ENCODE data around the gene FN1. TPM values are rescaled to one million over a fixed set of nuclear protein-coding genes. Genes with fewer than 3 reads are reported as not detected.
A peak's percentile ranks its signal among the peaks of the same experiment; 100 is the strongest.

Gene FN1
- total and polyA plus RNA-seq, 2 donors (not counting 3 experiments of a cell fraction or from before 2014, with no cell fraction given), result 3,221 to 3,740 TPM

GRCh38 chr2:215364157-215365155, 71.4 kb downstream of the FN1 start:
- dilution Hi-C loops (cut with MboI; ENCODE audit: extremely low pct_ligation_motif_present, low sequenced_read_pairs), result no loop called here
- H3K9ac ChIP-seq (replicated peaks; ENCODE audit: extremely low read depth, insufficient read depth, low read length), result no peak overlapping the region
- H3K4me2 ChIP-seq (ENCODE audit: insufficient read depth, low read length), result no peak overlapping the region
- H3K4me1 ChIP-seq (ENCODE audit: control insufficient read depth, extremely low read depth, insufficient read depth, low read length), result no peaks in the 10 kb centered on the region
- intact Hi-C loops (cut with micrococcal nuclease), result loop anchor here (5.0 kb wide), 1 partner anchor 33 kb away; no protein-coding TSS in a partner anchor
- FAIRE-seq (no peak), DNase-seq (ENCODE audit: low read depth, low spot score) (no peak)
- H3K9me1 ChIP-seq (replicated peaks; ENCODE audit: control insufficient read depth, extremely low read depth, insufficient read depth, low read length), result no peaks in the 10 kb centered on the region
- H3K36me3 ChIP-seq (ENCODE audit: control insufficient read depth in 2 of 2, extremely low read depth in 1 of 2, insufficient read depth in 2 of 2, low read length in 2 of 2), result peaks cover 53 to 74% of the 10 kb centered on the region in 2 experiments
- H3K27me3 ChIP-seq (ENCODE audit: control insufficient read depth in 2 of 2, insufficient read depth in 2 of 2, low read length in 2 of 2), result no peaks in the 10 kb centered on the region
- no peaks in the 10 kb centered on the region for H3K9me3 ChIP-seq (replicated peaks; ENCODE audit: control insufficient read depth, insufficient read depth, low read length)
- H3K27ac ChIP-seq (ENCODE audit: insufficient read depth, low read depth, low read length), result no peak overlapping the region
- no peak overlapping the region for H2AFZ ChIP-seq (ENCODE audit: low read depth, low read length)
- POLR2A ChIA-PET, result no interaction called here
- CTCF ChIA-PET, result no interaction called here
- H3K79me2 ChIP-seq (ENCODE audit: control insufficient read depth, insufficient read depth, low read length), result no peaks in the 10 kb centered on the region
- no peak overlapping the region for H3K4me3 ChIP-seq (replicated peaks in 1 of 3; ENCODE audit: insufficient read depth in 1 of 3, low read depth in 1 of 3, low read length in 3 of 3)
- H4K20me1 ChIP-seq (replicated peaks; ENCODE audit: control insufficient read depth, extremely low read depth, insufficient read depth, low read length), result no peaks in the 10 kb centered on the region
- TF ChIP-seq EZH2 (IDR thresholded peaks at IDR 0.05; ENCODE audit: borderline replicate concordance, low read depth, low read length, severe bottlenecking), result no peak
- TF ChIP-seq POLR2A (IDR thresholded peaks at IDR 0.05; ENCODE audit: low read depth, low read length), result peak; percentile 31
- no peak for TF ChIP-seq MAX (IDR thresholded peaks at IDR 0.05; ENCODE audit: insufficient read depth, insufficient read length)
- no TSS peak for BruUV-seq (replicated peaks)

DNA sequence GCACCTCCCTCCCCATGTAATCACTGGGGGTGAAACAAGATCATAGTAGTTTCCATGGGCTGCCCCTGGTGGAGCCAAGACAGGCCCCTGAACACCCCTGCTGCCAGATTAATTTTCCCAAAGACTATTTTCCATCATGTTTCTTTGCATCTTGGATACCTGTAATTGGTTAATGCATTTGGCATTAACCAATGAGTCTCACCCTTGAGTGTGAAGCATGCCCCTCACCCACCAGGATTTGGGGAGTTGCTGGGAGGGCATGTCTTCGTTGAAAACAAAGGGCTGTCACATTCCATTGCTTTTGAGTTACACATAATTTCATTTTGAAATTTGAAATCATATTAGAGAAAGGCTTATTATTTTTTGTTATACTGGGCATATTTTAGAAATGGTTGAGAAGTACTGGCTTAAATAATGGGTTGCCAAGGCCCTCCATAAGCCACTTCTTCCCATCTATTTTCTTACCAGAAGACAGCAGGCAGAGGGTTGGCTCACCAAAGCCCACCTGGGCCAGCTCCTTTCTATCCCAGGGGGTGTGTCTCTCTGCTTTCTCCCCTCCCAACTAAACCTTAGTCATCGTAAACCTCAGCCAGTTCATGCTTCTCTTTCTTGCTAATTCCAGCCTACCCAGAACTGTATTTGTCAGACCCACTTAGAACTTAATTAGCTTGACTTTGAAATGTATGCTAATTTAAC, 72.3 kb downstream of the FN1 start:
- TF ChIP-seq MAX (IDR thresholded peaks at IDR 0.05; ENCODE audit: insufficient read depth, insufficient read length) (no peak), FOS (IDR thresholded peaks at IDR 0.05; ENCODE audit: borderline replicate concordance, insufficient read depth, low read length) (no peak), CTCF (IDR thresholded peaks at IDR 0.05; ENCODE audit: extremely low read depth in 1 of 2, insufficient read depth in 1 of 2, low read depth in 1 of 2, low read length in 2 of 2) (no peak), POLR2A (IDR thresholded peaks at IDR 0.05; ENCODE audit: low read depth, low read length) (peak; percentile 35), MYC (IDR thresholded peaks at IDR 0.05; ENCODE audit: low read depth, low read length) (no peak), JUN (IDR thresholded peaks at IDR 0.05; ENCODE audit: borderline replicate concordance, insufficient read depth, insufficient read length, low read depth) (no peak)
- H3K4me3 ChIP-seq (replicated peaks in 1 of 3; ENCODE audit: insufficient read depth in 1 of 3, low read depth in 1 of 3, low read length in 3 of 3), result no peak overlapping the region
- no peak for FAIRE-seq
- no peaks in the 10 kb centered on the region for H3K27me3 ChIP-seq (ENCODE audit: control insufficient read depth in 2 of 2, insufficient read depth in 2 of 2, low read length in 2 of 2)
- no peaks in the 10 kb centered on the region for H3K4me1 ChIP-seq (ENCODE audit: control insufficient read depth, extremely low read depth, insufficient read depth, low read length)
- no peak overlapping the region for H3K27ac ChIP-seq (ENCODE audit: insufficient read depth, low read depth, low read length)
- peaks cover 49 to 69% of the 10 kb centered on the region in 2 experiments for H3K36me3 ChIP-seq (ENCODE audit: control insufficient read depth in 2 of 2, extremely low read depth in 1 of 2, insufficient read depth in 2 of 2, low read length in 2 of 2)
- no peak overlapping the region for H3K9ac ChIP-seq (replicated peaks; ENCODE audit: extremely low read depth, insufficient read depth, low read length)
- no peaks in the 10 kb centered on the region for H3K79me2 ChIP-seq (ENCODE audit: control insufficient read depth, insufficient read depth, low read length)
- no peak for DNase-seq (ENCODE audit: low read depth, low spot score)
- dilution Hi-C loops (cut with MboI; ENCODE audit: extremely low pct_ligation_motif_present, low sequenced_read_pairs), result no loop called here
- H3K4me2 ChIP-seq (ENCODE audit: insufficient read depth, low read length), result no peak overlapping the region
- no peaks in the 10 kb centered on the region for H4K20me1 ChIP-seq (replicated peaks; ENCODE audit: control insufficient read depth, extremely low read depth, insufficient read depth, low read length)
- ChIA-PET POLR2A (no interaction called here), CTCF (no interaction called here)
- intact Hi-C loops (cut with micrococcal nuclease), result loop anchor here (5.0 kb wide), 1 partner anchor 34 kb away; no protein-coding TSS in a partner anchor
- no peaks in the 10 kb centered on the region for H3K9me3 ChIP-seq (replicated peaks; ENCODE audit: control insufficient read depth, insufficient read depth, low read length)
- BruUV-seq (replicated peaks), result no TSS peak
- H2AFZ ChIP-seq (ENCODE audit: low read depth, low read length), result no peak overlapping the region
- no peaks in the 10 kb centered on the region for H3K9me1 ChIP-seq (replicated peaks; ENCODE audit: control insufficient read depth, extremely low read depth, insufficient read depth, low read length)

All from endothelial cell of umbilical vein (primary cell).